ENCODE data around the gene SPATA3.

- TF ChIP-seq, protein P1, sequence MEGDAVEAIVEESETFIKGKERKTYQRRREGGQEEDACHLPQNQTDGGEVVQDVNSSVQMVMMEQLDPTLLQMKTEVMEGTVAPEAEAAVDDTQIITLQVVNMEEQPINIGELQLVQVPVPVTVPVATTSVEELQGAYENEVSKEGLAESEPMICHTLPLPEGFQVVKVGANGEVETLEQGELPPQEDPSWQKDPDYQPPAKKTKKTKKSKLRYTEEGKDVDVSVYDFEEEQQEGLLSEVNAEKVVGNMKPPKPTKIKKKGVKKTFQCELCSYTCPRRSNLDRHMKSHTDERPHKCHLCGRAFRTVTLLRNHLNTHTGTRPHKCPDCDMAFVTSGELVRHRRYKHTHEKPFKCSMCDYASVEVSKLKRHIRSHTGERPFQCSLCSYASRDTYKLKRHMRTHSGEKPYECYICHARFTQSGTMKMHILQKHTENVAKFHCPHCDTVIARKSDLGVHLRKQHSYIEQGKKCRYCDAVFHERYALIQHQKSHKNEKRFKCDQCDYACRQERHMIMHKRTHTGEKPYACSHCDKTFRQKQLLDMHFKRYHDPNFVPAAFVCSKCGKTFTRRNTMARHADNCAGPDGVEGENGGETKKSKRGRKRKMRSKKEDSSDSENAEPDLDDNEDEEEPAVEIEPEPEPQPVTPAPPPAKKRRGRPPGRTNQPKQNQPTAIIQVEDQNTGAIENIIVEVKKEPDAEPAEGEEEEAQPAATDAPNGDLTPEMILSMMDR (IDR thresholded peaks at IDR 0.05): no peak
- TF ChIP-seq POLR2AphosphoS5 (IDR thresholded peaks at IDR 0.05; ENCODE audit: insufficient read depth in 1 of 2, low read depth in 1 of 2): no peak
These were observed 42.8 kb downstream of the SPATA3 start for GRCh38 chr2:231038483-231039293.
